PC-3 (cell line): Measurements from ENCODE around the gene ADAMTS17. TPM values are rescaled to one million over a fixed set of nuclear protein-coding genes. Genes with fewer than 3 reads are reported as not detected.
A peak's percentile ranks its signal among the peaks of the same experiment; 100 is the strongest.

Experiments used
- ATAC-seq: fragments of 200-7000 bp; cut with Tn5 transposase; 2 replicates; pipeline ENCODE4 v1.9.1; 2020; ENCODE audit warnings: mild to moderate bottlenecking, moderate library complexity
- BruUV-seq: library from RNA; stranded (reverse); fragments of 400-500 nt; replicated peaks from 2 replicates; lab custom pipeline; 2021; lab: Mats Ljungman, UMichigan
- CTCF ChIA-PET: fragments of 300-600 bp; sonication (Branson Sonifier 250); formaldehyde crosslinking; loops from one replicate; lab custom pipeline; 2022; ENCODE audit warnings: antibody characterized with exemption; lab: Charles Lee
- POLR2A ChIA-PET: fragments of 300-600 bp; sonication (Branson Sonifier 250); formaldehyde crosslinking; loops from one replicate; lab custom pipeline; 2022; ENCODE audit warnings: antibody characterized with exemption; ENCODE audit not compliant: unreplicated experiment; lab: Charles Lee
- DNase-seq: peaks from one replicate; pipeline ENCODE4 v3.0.0-alpha.2; 2015
- H2AFZ ChIP-seq: fragments of 300-600 bp; sonication (generic); 2 replicates; pipeline ENCODE4 v1.6.0; 2016; ENCODE audit warnings: antibody characterized with exemption, low read length
- H3F3A ChIP-seq: fragments of 300-600 bp; sonication (generic); one replicate; pipeline ENCODE4 v1.6.0; 2017; ENCODE audit warnings: antibody characterized with exemption, low read length, control low read depth, mild to moderate bottlenecking; ENCODE audit not compliant: unreplicated experiment
- H3K27ac ChIP-seq: fragments of 300-600 bp; sonication (generic); 2 replicates; pipeline ENCODE4 v1.5.1; 2016; ENCODE audit warnings: mild to moderate bottlenecking, low read length
- H3K27me3 ChIP-seq: fragments of 300-600 bp; sonication (generic); 2 replicates; pipeline ENCODE4 v1.6.1; 2016; ENCODE audit warnings: low read length, mixed read lengths
- H3K36me3 ChIP-seq: fragments of 300-600 bp; sonication (generic); 2 replicates; pipeline ENCODE4 v1.6.1; 2016; ENCODE audit warnings: low read depth, mixed run types, low read length, mixed read lengths
- H3K4me1 ChIP-seq: fragments of 300-600 bp; sonication (generic); 2 replicates; pipeline ENCODE4 v1.5.1; 2016; ENCODE audit warnings: low read length; ENCODE audit not compliant: insufficient read depth
- H3K4me2 ChIP-seq: fragments of 300-600 bp; sonication (generic); 2 replicates; pipeline ENCODE4 v1.6.0; 2016; ENCODE audit warnings: low read length
- H3K4me3 ChIP-seq: fragments of 300-600 bp; sonication (generic); 2 replicates; pipeline ENCODE4 v1.5.1; 2016; ENCODE audit warnings: mild to moderate bottlenecking, low read length, mixed read lengths
- H3K79me2 ChIP-seq: fragments of 300-600 bp; sonication (generic); 2 replicates; pipeline ENCODE4 v1.6.1; 2017; ENCODE audit warnings: low read length, mixed read lengths
- H3K9ac ChIP-seq: fragments of 300-600 bp; sonication (generic); 2 replicates; pipeline ENCODE4 v1.6.0; 2016; ENCODE audit warnings: mild to moderate bottlenecking, low read length
- H3K9me2 ChIP-seq: fragments of 300-600 bp; sonication (generic); replicated peaks from 2 replicates; pipeline ENCODE4 v1.6.1; 2016; ENCODE audit warnings: mixed run types, low read length, mixed read lengths
- H3K9me3 ChIP-seq: fragments of 300-600 bp; sonication (generic); 2 replicates; pipeline ENCODE4 v1.6.1; 2016; ENCODE audit warnings: low read length, mixed read lengths
- H4K20me1 ChIP-seq: fragments of 300-600 bp; sonication (generic); 2 replicates; pipeline ENCODE4 v1.6.1; 2016; ENCODE audit warnings: low read length, mixed read lengths
- EZH2 ChIP-seq: fragments of 300-600 bp; sonication (generic); IDR thresholded peaks from one replicate; pipeline ENCODE4 v1.6.1; 2017; ENCODE audit warnings: antibody characterized with exemption, mild to moderate bottlenecking, low read length; ENCODE audit not compliant: unreplicated experiment
- EZH2phosphoT487 ChIP-seq: fragments of 300-600 bp; sonication (generic); IDR thresholded peaks from 2 replicates; pipeline ENCODE4 v1.6.1; 2018; ENCODE audit warnings: mild to moderate bottlenecking, antibody characterized with exemption, low read length, borderline replicate concordance
- intact Hi-C: fragments of 100-400 bp; cut with micrococcal nuclease; formaldehyde crosslinking; loops from 2 replicates; pipeline ENCODE4 v1.9.0; 2023
- total RNA-seq: library from RNA; depleted of rRNA; stranded (reverse); fragments of >200 nt; gene quantifications from 2 replicates; pipeline ENCODE4 v1.2.3, GENCODE V29; 2014
- TF ChIP-seq, protein P1 (sequence below): fragments of 300-600 bp; sonication (generic); conservative IDR thresholded peaks from 2 replicates; pipeline ENCODE4 v1.5.1; 2017; ENCODE audit warnings: antibody characterized with exemption, low read depth, mild to moderate bottlenecking, low read length

ADAMTS17 gene
- total RNA-seq, 1 experiment from 2014 or later, result 6.9 TPM

DNA sequence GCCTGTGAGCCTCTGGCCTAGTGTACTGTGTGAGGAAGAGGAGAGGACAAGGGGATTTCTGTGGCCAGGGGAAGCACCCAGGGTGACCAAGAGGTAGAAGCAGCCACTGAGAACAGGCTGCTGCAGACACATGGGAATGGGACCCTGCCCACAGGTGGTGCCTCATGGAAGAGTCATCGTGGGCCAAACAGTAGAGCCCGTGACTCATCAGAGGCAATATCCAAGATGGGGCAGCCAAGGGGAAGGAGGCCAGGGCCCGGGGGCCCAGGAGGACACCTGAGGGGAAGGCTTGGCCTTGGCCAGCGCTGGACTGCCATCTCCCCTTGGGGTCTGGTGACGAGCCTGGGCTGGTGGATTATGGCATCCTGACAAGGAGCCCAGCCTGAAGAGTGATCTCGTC is 333.5 kb downstream of the ADAMTS17 start:
- ChIA-PET POLR2A (no interaction called here), CTCF (no interaction called here)
- Histone ChIP-seq H3K27ac (0 out of 2 replicates have a peak overlapping the region, but pooled peaks have one; percentile 13), H3K9me2 (no peaks in the 10 kb centered on the region), H3F3A (no peaks in the 10 kb centered on the region), H4K20me1 (no peaks in the 10 kb centered on the region), H3K4me3 (no peak overlapping the region), H3K36me3 (no peaks in the 10 kb centered on the region), H2AFZ (no peak overlapping the region), H3K9me3 (no peaks in the 10 kb centered on the region), H3K4me2 (no peak overlapping the region), H3K27me3 (no peaks in the 10 kb centered on the region), H3K9ac (no peak overlapping the region), H3K79me2 (no peaks in the 10 kb centered on the region), H3K4me1 (peaks cover 10% of the 10 kb centered on the region; the same call in 1 of the 2 replicates)
- no TSS peak for BruUV-seq
- DNase-seq (peak; percentile 69), ATAC-seq (peak; percentile 69)
- TF ChIP-seq EZH2phosphoT487 (no peak), EZH2 (no peak)
- TF ChIP-seq, protein P1, sequence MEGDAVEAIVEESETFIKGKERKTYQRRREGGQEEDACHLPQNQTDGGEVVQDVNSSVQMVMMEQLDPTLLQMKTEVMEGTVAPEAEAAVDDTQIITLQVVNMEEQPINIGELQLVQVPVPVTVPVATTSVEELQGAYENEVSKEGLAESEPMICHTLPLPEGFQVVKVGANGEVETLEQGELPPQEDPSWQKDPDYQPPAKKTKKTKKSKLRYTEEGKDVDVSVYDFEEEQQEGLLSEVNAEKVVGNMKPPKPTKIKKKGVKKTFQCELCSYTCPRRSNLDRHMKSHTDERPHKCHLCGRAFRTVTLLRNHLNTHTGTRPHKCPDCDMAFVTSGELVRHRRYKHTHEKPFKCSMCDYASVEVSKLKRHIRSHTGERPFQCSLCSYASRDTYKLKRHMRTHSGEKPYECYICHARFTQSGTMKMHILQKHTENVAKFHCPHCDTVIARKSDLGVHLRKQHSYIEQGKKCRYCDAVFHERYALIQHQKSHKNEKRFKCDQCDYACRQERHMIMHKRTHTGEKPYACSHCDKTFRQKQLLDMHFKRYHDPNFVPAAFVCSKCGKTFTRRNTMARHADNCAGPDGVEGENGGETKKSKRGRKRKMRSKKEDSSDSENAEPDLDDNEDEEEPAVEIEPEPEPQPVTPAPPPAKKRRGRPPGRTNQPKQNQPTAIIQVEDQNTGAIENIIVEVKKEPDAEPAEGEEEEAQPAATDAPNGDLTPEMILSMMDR, result no peak
- intact Hi-C loops, result no loop called here

DNA sequence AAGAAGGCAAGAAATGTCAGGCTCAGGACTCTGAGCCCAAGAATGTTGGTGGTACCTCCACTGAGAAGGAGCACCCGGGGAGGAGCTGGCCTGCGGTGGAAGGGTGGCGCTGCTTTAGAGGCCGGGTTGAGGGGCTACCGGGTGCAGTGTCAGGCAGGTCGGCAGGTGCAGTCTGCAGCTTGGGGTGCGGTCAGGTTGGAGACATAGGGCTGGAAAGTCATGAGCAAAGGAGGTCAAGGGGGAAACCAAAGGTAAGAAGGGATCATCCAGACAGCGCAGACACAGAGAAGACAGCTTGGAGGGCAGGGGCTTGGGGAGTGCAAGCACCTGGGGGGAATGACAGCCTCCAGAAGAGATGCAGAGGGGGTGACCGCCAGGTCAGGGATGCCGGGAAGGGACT is 334.2 kb downstream of the ADAMTS17 start:
- ATAC-seq (no peak), DNase-seq (no peak)
- Histone ChIP-seq H2AFZ (no peak overlapping the region), H3K4me1 (peaks cover 10% of the 10 kb centered on the region; the same call in 1 of the 2 replicates), H3K9ac (no peak overlapping the region), H3K36me3 (no peaks in the 10 kb centered on the region), H3K27ac (no peak overlapping the region), H4K20me1 (no peaks in the 10 kb centered on the region), H3K9me2 (no peaks in the 10 kb centered on the region), H3K4me2 (no peak overlapping the region), H3K27me3 (no peaks in the 10 kb centered on the region), H3K9me3 (no peaks in the 10 kb centered on the region), H3K4me3 (no peak overlapping the region), H3F3A (no peaks in the 10 kb centered on the region), H3K79me2 (no peaks in the 10 kb centered on the region)
- CTCF ChIA-PET, result no interaction called here
- BruUV-seq, result no TSS peak
- TF ChIP-seq EZH2phosphoT487, result no peak
- TF ChIP-seq, protein P1, result no peak
- TF ChIP-seq EZH2, result no peak
- POLR2A ChIA-PET, result no interaction called here
- intact Hi-C loops, result no loop called here

DNA sequence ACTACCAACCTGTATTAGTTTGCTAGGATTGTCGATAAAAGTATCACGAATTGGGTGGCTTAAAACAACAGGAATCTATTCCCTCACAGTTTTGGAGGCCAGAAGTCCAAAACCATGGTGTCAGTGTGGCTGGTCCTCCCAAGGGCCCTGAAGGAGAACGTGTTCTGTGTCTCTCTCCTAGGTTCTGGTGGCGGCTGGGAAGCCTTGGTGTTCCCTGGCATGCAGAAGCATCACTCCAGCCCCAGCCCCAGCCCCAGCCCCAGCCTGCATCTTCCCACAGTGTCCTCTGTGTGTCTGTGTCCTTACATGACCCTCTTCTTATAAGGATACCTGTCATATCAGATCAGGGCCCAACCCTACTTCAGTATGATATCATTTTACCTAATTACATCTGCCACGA is 336.1 kb downstream of the ADAMTS17 start:
- H3K9me2 ChIP-seq, result no peaks in the 10 kb centered on the region
- CTCF ChIA-PET, result interaction anchor here (0.5 kb wide), 1 partner anchor 24 kb away, joined by 3 read pairs; no protein-coding TSS in a partner anchor
- no peaks in the 10 kb centered on the region for H4K20me1 ChIP-seq
- H3K9me3 ChIP-seq, result no peaks in the 10 kb centered on the region
- peaks cover 10% of the 10 kb centered on the region; the same call in 1 of the 2 replicates for H3K4me1 ChIP-seq
- H3F3A ChIP-seq, result no peaks in the 10 kb centered on the region
- H3K27me3 ChIP-seq, result no peaks in the 10 kb centered on the region
- no peak overlapping the region for H3K9ac ChIP-seq
- H3K4me3 ChIP-seq, result no peak overlapping the region
- ATAC-seq (no peak), DNase-seq (no peak)
- TF ChIP-seq EZH2phosphoT487, result no peak
- intact Hi-C loops, result no loop called here
- POLR2A ChIA-PET, result no interaction called here
- H2AFZ ChIP-seq, result no peak overlapping the region
- no TSS peak for BruUV-seq
- no peaks in the 10 kb centered on the region for H3K79me2 ChIP-seq
- H3K36me3 ChIP-seq, result no peaks in the 10 kb centered on the region
- H3K4me2 ChIP-seq, result no peak overlapping the region
- H3K27ac ChIP-seq, result no peak overlapping the region
